AG10803 (cell line): ENCODE data around the gene APMAP.
"Not testable (repeated sequence)": the region's sequence is repeated elsewhere in the genome, so short reads cannot be mapped to it uniquely, and the experiment has no call there.

Experiments
- DNase-seq: peaks from one replicate; pipeline ENCODE4 v3.0.0; 2010; ENCODE audit warnings: low read depth
- H3K4me3 ChIP-seq: 2 replicates; pipeline ENCODE4 v1.5.1; 2011; ENCODE audit warnings: mild to moderate bottlenecking, low read length, control low read depth
- TF ChIP-seq, protein P1 (sequence below): conservative IDR thresholded peaks from 2 replicates; pipeline ENCODE4 v1.5.1; 2011; ENCODE audit warnings: mild to moderate bottlenecking, low read length, control low read depth, inconsistent platforms

The APMAP gene

GRCh38 chr20:24950836-24951525, 41.6 kb downstream of the APMAP start:
- TF ChIP-seq, protein P1, sequence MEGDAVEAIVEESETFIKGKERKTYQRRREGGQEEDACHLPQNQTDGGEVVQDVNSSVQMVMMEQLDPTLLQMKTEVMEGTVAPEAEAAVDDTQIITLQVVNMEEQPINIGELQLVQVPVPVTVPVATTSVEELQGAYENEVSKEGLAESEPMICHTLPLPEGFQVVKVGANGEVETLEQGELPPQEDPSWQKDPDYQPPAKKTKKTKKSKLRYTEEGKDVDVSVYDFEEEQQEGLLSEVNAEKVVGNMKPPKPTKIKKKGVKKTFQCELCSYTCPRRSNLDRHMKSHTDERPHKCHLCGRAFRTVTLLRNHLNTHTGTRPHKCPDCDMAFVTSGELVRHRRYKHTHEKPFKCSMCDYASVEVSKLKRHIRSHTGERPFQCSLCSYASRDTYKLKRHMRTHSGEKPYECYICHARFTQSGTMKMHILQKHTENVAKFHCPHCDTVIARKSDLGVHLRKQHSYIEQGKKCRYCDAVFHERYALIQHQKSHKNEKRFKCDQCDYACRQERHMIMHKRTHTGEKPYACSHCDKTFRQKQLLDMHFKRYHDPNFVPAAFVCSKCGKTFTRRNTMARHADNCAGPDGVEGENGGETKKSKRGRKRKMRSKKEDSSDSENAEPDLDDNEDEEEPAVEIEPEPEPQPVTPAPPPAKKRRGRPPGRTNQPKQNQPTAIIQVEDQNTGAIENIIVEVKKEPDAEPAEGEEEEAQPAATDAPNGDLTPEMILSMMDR: no peak
- H3K4me3 ChIP-seq: no peak overlapping the region
- peak; percentile 12 for DNase-seq

- TF ChIP-seq, protein P1: no peak
- H3K4me3 ChIP-seq: no peak overlapping the region
Measured at GRCh38 chr20:24950128-24950835, 42.3 kb downstream of the APMAP start.

GRCh38 chr20:24949756-24950127, 42.8 kb downstream of the APMAP start:
- H3K4me3 ChIP-seq: no peak overlapping the region
- DNase-seq: no peak
- TF ChIP-seq, protein P1: no peak

More at GRCh38 chr20:24950128-24950835, 42.3 kb downstream of the APMAP start:
- DNase-seq: no peak

DNA sequence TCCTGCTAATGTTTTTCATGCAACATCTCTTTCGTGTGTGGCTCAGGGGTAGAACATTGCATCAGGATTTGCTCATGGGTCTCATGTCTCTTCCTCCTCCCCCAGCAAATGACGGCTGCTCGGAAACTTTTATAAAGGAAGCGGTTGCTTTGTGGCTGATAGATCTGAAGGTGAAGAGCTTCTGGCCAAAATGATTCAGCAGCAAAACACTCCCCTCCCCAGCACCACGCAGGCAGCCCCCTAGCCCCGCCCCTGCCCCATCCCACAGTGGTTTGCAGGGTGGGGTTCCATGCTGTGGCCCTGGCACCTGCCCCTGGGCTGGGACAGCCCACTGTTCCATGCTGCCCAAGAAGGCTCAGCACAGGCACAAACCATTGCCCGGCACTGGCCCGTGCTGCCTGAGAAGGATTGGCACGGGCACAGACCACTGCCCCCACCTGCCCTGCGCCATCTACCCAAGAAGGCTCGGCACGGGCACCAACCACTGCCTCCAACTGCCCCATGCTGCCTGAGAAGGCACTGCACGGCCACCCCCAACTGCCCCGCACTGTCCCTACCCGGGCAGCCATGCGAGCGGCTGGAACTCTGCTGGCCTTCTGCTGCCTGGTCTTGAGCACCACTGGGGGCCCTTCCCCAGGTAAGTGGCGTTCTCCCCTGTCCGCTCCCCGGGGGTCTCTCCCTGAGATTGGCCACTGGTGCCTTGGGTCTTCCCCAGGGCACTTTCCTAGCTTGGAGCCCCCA, 43.4 kb downstream of the APMAP start, which contains the start of gene CST7:
CST7 (plus strand) TSS at position 331 of the 741 bp plus-strand sequence; CDS start at position 568, 237 bp downstream.
- DNase-seq: no peak
- TF ChIP-seq, protein P1: no peak
- no peak within 1 kb of the TSS for H3K4me3 ChIP-seq

- not testable (repeated sequence) for H3K4me3 ChIP-seq, DNase-seq
Measured at GRCh38 chr20:24948396-24948938, 44.1 kb downstream of the APMAP start.

DNA sequence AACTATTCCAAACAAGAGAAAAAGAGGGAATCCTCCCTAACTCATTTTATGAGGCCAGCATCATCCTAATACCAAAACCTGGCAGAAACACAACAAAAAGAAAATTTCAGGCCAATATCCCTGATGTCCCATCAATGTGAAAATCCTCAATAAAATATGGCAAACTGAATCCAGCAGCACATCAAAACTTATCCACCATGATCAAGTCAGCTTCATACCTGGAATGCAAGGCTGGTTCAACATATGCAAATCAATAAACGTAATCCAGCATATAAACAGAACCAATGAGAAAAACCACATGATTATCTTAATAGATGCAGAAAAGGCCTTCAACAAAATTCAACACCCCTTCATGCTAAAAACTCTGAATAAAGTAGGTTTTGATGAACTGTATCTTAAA, 46.2 kb downstream of the APMAP start:
- DNase-seq, H3K4me3 ChIP-seq: not testable (repeated sequence)

GRCh38 chr20:24943731-24944130, 48.8 kb downstream of the APMAP start:
- no peak for DNase-seq
- H3K4me3 ChIP-seq: no peak overlapping the region
- TF ChIP-seq, protein P1: no peak
